Activated CD4-positive, alpha-beta T cell treated with anti-CD3 and anti-CD28 coated beads for 36 hours (primary cell): ENCODE measurements around the gene UCN2. TPM values are rescaled to one million over a fixed set of nuclear protein-coding genes. Genes with fewer than 3 reads are reported as not detected.

ENCODE experiments used
- ATAC-seq: fragments of 200-7000 bp; cut with Tn5 transposase; one replicate; pipeline ENCODE4 v1.10.0; 2021; ENCODE audit warnings: mild to moderate bottlenecking, moderate library complexity
- CTCF ChIA-PET: fragments of 350-600 bp; sonication (Branson Sonifier 250); formaldehyde crosslinking; loops from one replicate; lab custom pipeline; 2021; ENCODE audit warnings: antibody characterized with exemption; lab: Charles Lee
- POLR2A ChIA-PET: fragments of 350-600 bp; sonication (Branson Sonifier 250); formaldehyde crosslinking; loops from one replicate; lab custom pipeline; 2021; ENCODE audit warnings: antibody characterized with exemption, inconsistent platforms; lab: Charles Lee
- DNase-seq: peaks from one replicate; pipeline ENCODE4 v3.0.0-alpha.2; 2020
- H3K27ac Mint-ChIP-seq: one replicate; pipeline ENCODE4 v1.8.0; 2021; ENCODE audit warnings: mixed read lengths
- H3K27me3 Mint-ChIP-seq: one replicate; pipeline ENCODE4 v1.8.0; 2021; ENCODE audit warnings: mixed read lengths
- H3K36me3 Mint-ChIP-seq: one replicate; pipeline ENCODE4 v1.8.0; 2021; ENCODE audit warnings: low read depth, mixed read lengths
- H3K4me1 Mint-ChIP-seq: one replicate; pipeline ENCODE4 v1.8.0; 2021; ENCODE audit warnings: mixed read lengths
- H3K4me3 Mint-ChIP-seq: one replicate; pipeline ENCODE4 v1.8.0; 2021; ENCODE audit warnings: mild to moderate bottlenecking, moderate library complexity, mixed read lengths
- H3K9me3 Mint-ChIP-seq: one replicate; pipeline ENCODE4 v1.8.0; 2021; ENCODE audit warnings: low read depth, mixed read lengths
- intact Hi-C, 2 experiments: fragments of 100-400 bp; cut with DNase I in 1 of 2; cut with micrococcal nuclease in 1 of 2; formaldehyde crosslinking; loops; one replicate each; pipeline versions ENCODE4 v1.14.2 to v1.15.1; 2022 to 2024; cut with DNase I, micrococcal nuclease
- total RNA-seq, 2 experiments: library from RNA; stranded (reverse); gene quantifications; one replicate each; pipeline ENCODE4 v1.2.3, GENCODE V29; 2021

UCN2 gene
- not detected for total RNA-seq

GRCh38 chr3:48563382-48563918 lies at the start of gene UCN2:
Gene UCN2 (minus strand): TSS chr3:48563781. CDS start chr3:48563124, 657 bp downstream.
- intact Hi-C loops, result no loop called here

GRCh38 chr3:48612309-48612708 lies 48.7 kb upstream of the UCN2 start:
- H3K4me3 Mint-ChIP-seq, result no peak overlapping the region
- H3K4me1 Mint-ChIP-seq, result peaks cover 35% of the 10 kb centered on the region
- DNase-seq, result no peak
- H3K36me3 Mint-ChIP-seq, result peaks cover 24% of the 10 kb centered on the region
- H3K27ac Mint-ChIP-seq, result peak overlapping the region; percentile 67
- ChIA-PET POLR2A (interaction anchor here (1.0 kb wide), 1 partner anchor 23 kb away, joined by 3 read pairs; the partner anchor contains the start of gene SLC26A6), CTCF (interaction anchor here (0.9 to 3.1 kb wide), 6 partner anchors 10 to 176 kb away, joined by 3 to 20 read pairs (median 4); partner anchors contain the start of genes SLC26A6 and TMEM89)
- no peak for ATAC-seq
- peaks cover 4% of the 10 kb centered on the region for H3K9me3 Mint-ChIP-seq
- intact Hi-C loops, result loop anchor here in 1 of 2 experiments (5.0 kb wide), 1 partner anchor 305 kb away; the partner anchor contains the start of gene ARIH2
- no peaks in the 10 kb centered on the region for H3K27me3 Mint-ChIP-seq

More at GRCh38 chr3:48563382-48563918, at the start of gene UCN2:
- Mint-ChIP-seq H3K36me3 (no peaks in the 10 kb centered on the region), H3K4me3 (no peak within 1 kb of the TSS), H3K27ac (no peak within 1 kb of the TSS), H3K27me3 (no peaks in the 10 kb centered on the region), H3K9me3 (no peaks in the 10 kb centered on the region), H3K4me1 (peaks cover 5% of the 10 kb centered on the region)
- POLR2A ChIA-PET, result interaction anchor here (0.6 kb wide), 1 partner anchor 425 kb away, joined by 4 read pairs; no protein-coding TSS in a partner anchor
- CTCF ChIA-PET, result no interaction called here
- no peak for ATAC-seq
- no peak for DNase-seq

- H3K4me1 Mint-ChIP-seq, result peaks cover 27% of the 10 kb centered on the region
- H3K36me3 Mint-ChIP-seq, result peaks cover 35% of the 10 kb centered on the region
- intact Hi-C loops, result loop anchor here (1.0 to 5.0 kb wide), 12 partner anchors 26 to 522 kb away; partner anchors contain the start of genes SLC26A6 (in 2 of the 2), ARIH2 (in 1 of the 2), ATRIP (in 1 of the 2) and CDC25A (in 1 of the 2)
- peak within 1 kb of the TSS; percentile 97 for H3K4me3 Mint-ChIP-seq
- ATAC-seq, result peak; percentile 96
- DNase-seq, result peak; percentile 96
- H3K27me3 Mint-ChIP-seq, result no peaks in the 10 kb centered on the region
- ChIA-PET CTCF (interaction anchor here (0.6 to 2.0 kb wide), 5 partner anchors 15 to 209 kb away, joined by 3 to 10 read pairs (median 5); partner anchors contain the start of gene SLC26A6), POLR2A (interaction anchor here (0.6 to 2.3 kb wide), 4 partner anchors 11 to 337 kb away, joined by 3 to 5 read pairs (median 4); partner anchors contain the start of gene SLC26A6)
- H3K27ac Mint-ChIP-seq, result peak within 1 kb of the TSS; percentile 95
- H3K9me3 Mint-ChIP-seq, result no peaks in the 10 kb centered on the region
Observed at GRCh38 chr3:48609088-48610005, 45.8 kb upstream of the UCN2 start, which contains the start of gene UQCRC1. Gene UQCRC1 (minus strand): TSS chr3:48609646. CDS start chr3:48609620, 26 bp downstream.

- H3K4me1 Mint-ChIP-seq, result peaks cover 15% of the 10 kb centered on the region
- ChIA-PET CTCF (interaction anchor here (0.6 to 1.2 kb wide), 2 partner anchors 28 to 49 kb away, joined by 4 to 7 read pairs; partner anchors contain the start of gene SLC26A6), POLR2A (interaction anchor here (0.7 kb wide), 1 partner anchor 1227 kb away, joined by 4 read pairs; the partner anchor contains the start of gene PTPN23)
- H3K27ac Mint-ChIP-seq, result no peak overlapping the region
- intact Hi-C loops, result loop anchor here in 1 of 2 experiments (5.0 kb wide), 1 partner anchor 50 kb away; the partner anchor contains the start of gene PFKFB4
- no peaks in the 10 kb centered on the region for H3K9me3 Mint-ChIP-seq
- DNase-seq (peak; percentile 64), ATAC-seq (no peak)
- peaks cover 47% of the 10 kb centered on the region for H3K36me3 Mint-ChIP-seq
- H3K4me3 Mint-ChIP-seq, result no peak overlapping the region
- H3K27me3 Mint-ChIP-seq, result no peaks in the 10 kb centered on the region
Observed at GRCh38 chr3:48607519-48607918, 43.9 kb upstream of the UCN2 start.

- intact Hi-C loops, result no loop called here
- peaks cover 57% of the 10 kb centered on the region for H3K36me3 Mint-ChIP-seq
- no peaks in the 10 kb centered on the region for H3K9me3 Mint-ChIP-seq
- H3K4me1 Mint-ChIP-seq, result no peaks in the 10 kb centered on the region
- DNase-seq (no peak), ATAC-seq (no peak)
- CTCF ChIA-PET, result interaction anchor here (0.5 to 1.2 kb wide), 4 partner anchors 9 to 318 kb away, joined by 3 read pairs; partner anchors contain the start of gene PFKFB4
- no peaks in the 10 kb centered on the region for H3K27me3 Mint-ChIP-seq
- H3K4me3 Mint-ChIP-seq, result no peak overlapping the region
- POLR2A ChIA-PET, result interaction anchor here (0.8 kb wide), 1 partner anchor 60 kb away, joined by 3 read pairs; no protein-coding TSS in a partner anchor
- H3K27ac Mint-ChIP-seq, result no peak overlapping the region
Observed at GRCh38 chr3:48601622-48601994, 38.0 kb upstream of the UCN2 start.

- Mint-ChIP-seq H3K9me3 (no peaks in the 10 kb centered on the region), H3K4me1 (no peaks in the 10 kb centered on the region), H3K36me3 (peaks cover 53% of the 10 kb centered on the region), H3K4me3 (no peak overlapping the region), H3K27me3 (peaks cover 2% of the 10 kb centered on the region), H3K27ac (no peak overlapping the region)
- POLR2A ChIA-PET, result interaction anchor here (0.5 kb wide), 1 partner anchor 298 kb away, joined by 4 read pairs; the partner anchor contains the start of gene SLC25A20
- ATAC-seq (no peak), DNase-seq (no peak)
- intact Hi-C loops, result no loop called here
- CTCF ChIA-PET, result interaction anchor here (1.1 to 1.2 kb wide), 2 partner anchors 10 to 44 kb away, joined by 3 read pairs; partner anchors contain the start of gene PFKFB4
Observed at GRCh38 chr3:48600711-48601621, 37.4 kb upstream of the UCN2 start.

- no peak overlapping the region for H3K27ac Mint-ChIP-seq
- ATAC-seq (no peak), DNase-seq (no peak)
- peaks cover 42% of the 10 kb centered on the region for H3K36me3 Mint-ChIP-seq
- no peaks in the 10 kb centered on the region for H3K9me3 Mint-ChIP-seq
- ChIA-PET CTCF (no interaction called here), POLR2A (no interaction called here)
- no peak overlapping the region for H3K4me3 Mint-ChIP-seq
- peaks cover 5% of the 10 kb centered on the region for H3K27me3 Mint-ChIP-seq
- H3K4me1 Mint-ChIP-seq, result no peaks in the 10 kb centered on the region
- intact Hi-C loops, result no loop called here
Observed at GRCh38 chr3:48599509-48600285, 36.1 kb upstream of the UCN2 start.

GRCh38 chr3:48599077-48599501 lies 35.5 kb upstream of the UCN2 start:
- no peaks in the 10 kb centered on the region for H3K9me3 Mint-ChIP-seq
- H3K4me3 Mint-ChIP-seq, result no peak overlapping the region
- peaks cover 10% of the 10 kb centered on the region for H3K27me3 Mint-ChIP-seq
- no peaks in the 10 kb centered on the region for H3K4me1 Mint-ChIP-seq
- no peak for DNase-seq
- ChIA-PET POLR2A (interaction anchor here (0.7 to 1.0 kb wide), 2 partner anchors 10 to 159 kb away, joined by 3 read pairs; partner anchors contain the start of genes CCDC51 and UQCRC1), CTCF (no interaction called here)
- intact Hi-C loops, result no loop called here
- H3K27ac Mint-ChIP-seq, result no peak overlapping the region
- H3K36me3 Mint-ChIP-seq, result peaks cover 36% of the 10 kb centered on the region
- ATAC-seq, result no peak

- no peak for DNase-seq
- no peak overlapping the region for H3K4me3 Mint-ChIP-seq
- no peaks in the 10 kb centered on the region for H3K4me1 Mint-ChIP-seq
- peaks cover 10% of the 10 kb centered on the region for H3K27me3 Mint-ChIP-seq
- no peaks in the 10 kb centered on the region for H3K9me3 Mint-ChIP-seq
- POLR2A ChIA-PET, result interaction anchor here (0.7 to 1.0 kb wide), 2 partner anchors 11 to 159 kb away, joined by 3 read pairs; partner anchors contain the start of genes CCDC51 and UQCRC1
- CTCF ChIA-PET, result no interaction called here
- H3K27ac Mint-ChIP-seq, result no peak overlapping the region
- no peak for ATAC-seq
- H3K36me3 Mint-ChIP-seq, result peaks cover 32% of the 10 kb centered on the region
- intact Hi-C loops, result no loop called here
Observed at GRCh38 chr3:48598323-48599076, 34.9 kb upstream of the UCN2 start.
